22Rv1 (cell line): ENCODE data around the gene CEACAM19.

ENCODE experiments used
- CTCF ChIP-seq: fragments of 450-650 bp; IDR thresholded peaks from 2 replicates; pipeline ENCODE4 v1.5.1; 2017; ENCODE audit warnings: mild to moderate bottlenecking
- ZFX ChIP-seq: fragments of 450-650 bp; IDR thresholded peaks from 2 replicates; pipeline ENCODE4 v1.6.1; 2017; ENCODE audit warnings: antibody characterized with exemption, borderline replicate concordance

GRCh38 chr19:44722131-44723121 is 51.1 kb downstream of the CEACAM19 start:
- TF ChIP-seq CTCF (no peak), ZFX (no peak)
